GM11168 (cell line): Measurements from ENCODE around the gene ZNF627.
"Not testable (repeated sequence)": the region's sequence is repeated elsewhere in the genome, so short reads cannot be mapped to it uniquely, and the experiment has no call there.

ENCODE experiments used
- in situ Hi-C: fragments of 300-500 bp; cut with MboI; formaldehyde crosslinking; loops from one replicate; pipeline ENCODE4 v1.12.0; 2022; ENCODE audit warnings: low sequenced_read_pairs; ENCODE audit not compliant: unreplicated experiment

ZNF627 gene

DNA sequence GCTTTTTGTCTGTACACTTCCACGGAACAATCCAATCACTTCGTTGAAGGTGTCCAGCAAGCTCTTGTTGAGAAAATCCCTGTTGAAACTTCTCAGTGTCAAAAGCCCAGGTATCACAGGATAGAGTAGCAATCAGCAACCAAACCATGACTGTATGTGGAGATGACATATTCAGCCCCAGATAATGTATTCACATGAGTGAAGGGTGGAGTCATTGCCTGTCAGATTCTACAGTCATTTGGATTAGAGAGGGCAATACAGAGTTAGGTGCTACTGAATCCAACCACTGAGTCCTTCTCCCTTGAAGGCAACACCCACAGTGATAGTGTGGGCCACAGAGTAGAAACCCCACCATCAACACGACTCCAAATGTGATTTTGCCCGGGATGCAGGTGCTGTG is 23.3 kb downstream of the ZNF627 start:
- in situ Hi-C loops, result no loop called here

DNA sequence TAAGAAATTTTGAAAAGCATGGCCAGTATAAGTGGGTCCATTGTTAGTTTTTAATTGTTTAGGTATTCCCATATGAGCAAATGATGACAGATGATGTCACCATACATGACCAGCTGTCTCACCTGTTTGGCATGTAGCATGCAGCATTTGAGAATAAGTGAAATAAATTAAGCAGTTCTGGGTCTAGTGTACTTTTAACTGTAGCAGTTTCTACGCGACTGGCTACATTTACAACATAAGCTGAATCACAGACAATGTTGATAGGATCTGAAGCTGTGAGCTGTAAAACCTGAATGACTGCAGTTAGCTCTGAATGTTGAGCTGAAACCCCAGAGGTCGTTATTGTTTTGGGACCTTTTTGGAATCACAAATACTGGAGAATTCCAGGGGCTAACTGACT is 25.1 kb downstream of the ZNF627 start:
- in situ Hi-C loops, result not testable (repeated sequence)

DNA sequence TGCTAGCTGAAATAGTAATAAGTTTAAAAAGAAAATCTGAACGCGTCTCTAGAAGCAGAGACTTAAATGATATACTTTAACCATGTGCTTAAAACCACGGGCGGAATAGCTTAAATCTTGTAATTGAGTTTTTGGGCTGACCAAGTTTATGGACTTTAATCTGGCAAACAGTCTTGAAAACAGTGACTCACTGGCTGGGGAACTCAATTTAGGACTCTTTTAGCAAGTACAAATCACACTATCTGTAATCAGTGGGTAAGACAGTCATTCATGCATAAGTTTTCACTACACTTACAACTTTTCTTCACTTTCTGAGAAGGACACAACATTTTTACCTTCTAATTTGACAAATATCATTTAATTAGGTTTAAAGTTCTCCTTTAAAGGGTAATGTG is 26.8 kb downstream of the ZNF627 start:
- in situ Hi-C loops, result no loop called here

DNA sequence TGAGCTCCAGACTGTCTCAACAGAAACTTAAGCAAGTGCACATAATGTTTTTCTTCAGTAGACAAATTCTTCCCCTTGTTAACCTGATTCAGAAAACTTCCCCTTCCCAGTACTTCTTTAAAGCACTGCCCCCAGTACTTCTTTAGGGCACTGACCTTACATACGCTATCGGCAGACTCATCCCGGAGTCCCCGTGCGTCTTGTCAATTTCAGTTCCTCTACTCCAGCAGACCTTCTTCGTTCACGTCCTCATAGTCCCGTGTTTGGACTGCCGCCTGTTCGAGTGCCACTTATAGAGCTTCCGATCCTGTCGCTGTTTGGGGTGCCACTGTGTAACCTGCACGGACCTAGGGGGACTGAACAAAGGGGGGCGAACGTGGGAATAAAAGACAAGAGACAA is 29.0 kb downstream of the ZNF627 start:
- in situ Hi-C loops, result no loop called here

- in situ Hi-C loops, result no loop called here
Observed at GRCh38 chr19:11633223-11633622, 35.9 kb downstream of the ZNF627 start.

DNA sequence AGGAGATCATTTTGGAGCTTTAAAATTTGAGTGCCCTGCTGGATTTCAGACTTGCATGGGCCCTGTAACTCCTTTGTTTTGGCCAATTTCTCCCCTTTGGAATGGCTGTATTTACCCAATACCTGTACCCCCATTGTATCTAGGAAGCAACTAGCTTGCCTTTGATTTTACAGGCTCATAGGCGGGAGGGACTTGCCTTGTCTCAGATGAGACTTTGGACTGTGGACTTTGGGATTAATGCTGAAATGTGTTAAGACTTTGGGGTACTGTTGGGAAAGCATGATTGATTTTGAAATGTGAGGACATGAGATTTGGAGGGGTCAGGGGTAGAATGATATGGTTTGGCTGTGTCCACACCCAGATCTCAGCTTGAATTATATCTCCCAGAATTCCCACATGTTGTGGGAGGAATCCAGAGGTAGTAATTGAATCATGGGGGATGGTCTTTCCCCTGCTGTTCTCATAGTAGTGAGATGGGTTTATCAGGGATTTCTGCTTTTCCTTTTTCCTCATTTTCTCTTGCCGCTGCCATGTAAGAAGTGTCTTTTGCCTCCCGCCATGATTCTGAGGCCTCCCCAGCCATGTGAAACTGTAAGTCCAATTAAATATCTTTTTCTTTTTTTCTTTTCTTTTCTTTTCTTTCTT is 36.9 kb downstream of the ZNF627 start:
- in situ Hi-C loops, result not testable (repeated sequence)

- in situ Hi-C loops, result no loop called here
Observed at GRCh38 chr19:11639245-11639601, 41.9 kb downstream of the ZNF627 start.

- in situ Hi-C loops, result no loop called here
Observed at GRCh38 chr19:11639602-11640471, 42.6 kb downstream of the ZNF627 start.

- in situ Hi-C loops, result no loop called here
Observed at GRCh38 chr19:11641244-11641643, 44.0 kb downstream of the ZNF627 start.

GRCh38 chr19:11642902-11643301 is 45.6 kb downstream of the ZNF627 start:
- in situ Hi-C loops, result no loop called here

- in situ Hi-C loops, result no loop called here
Observed at GRCh38 chr19:11649941-11650340, 52.7 kb downstream of the ZNF627 start.

DNA sequence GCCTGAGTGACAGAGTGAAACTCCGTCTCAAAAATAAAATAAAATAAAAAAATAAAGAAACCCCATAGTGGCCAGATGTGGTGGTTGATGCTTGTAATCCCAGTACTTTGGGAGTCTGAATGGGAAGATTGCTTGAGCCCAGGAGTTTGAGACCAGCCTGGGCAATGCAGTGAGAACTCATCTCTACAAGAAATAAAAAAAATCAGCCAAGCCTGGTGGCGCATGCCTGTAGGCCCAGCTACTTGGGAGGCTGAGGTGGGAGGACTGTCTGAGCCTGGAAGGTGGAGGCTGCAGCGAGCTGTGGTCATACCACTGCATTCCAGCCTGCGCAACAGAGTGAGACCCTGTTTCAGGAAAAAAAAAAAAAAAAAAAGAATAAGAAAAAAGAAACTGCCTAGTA is 53.8 kb downstream of the ZNF627 start:
- in situ Hi-C loops, result no loop called here

- in situ Hi-C loops, result no loop called here
Observed at GRCh38 chr19:11652056-11652455, 54.8 kb downstream of the ZNF627 start.

GRCh38 chr19:11652492-11652891 is 55.2 kb downstream of the ZNF627 start:
- in situ Hi-C loops, result no loop called here

DNA sequence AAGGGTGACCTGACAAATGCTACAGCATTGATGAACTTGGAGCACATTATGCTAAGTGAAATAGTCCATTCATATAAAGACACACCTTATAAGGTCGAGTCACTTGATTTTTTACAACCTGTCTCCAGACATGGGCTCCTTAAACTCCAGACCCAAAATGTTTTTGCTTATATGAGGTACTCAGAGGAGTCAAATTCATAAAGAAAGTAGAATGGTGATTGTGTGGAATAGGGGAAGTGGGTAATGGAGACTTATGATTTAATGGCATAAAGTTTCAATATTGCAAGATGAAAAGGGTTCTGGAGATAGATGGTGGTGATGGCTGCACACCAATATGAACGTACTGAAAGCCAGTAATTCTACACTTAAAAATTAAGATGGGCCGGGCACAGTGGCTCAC is 59.3 kb downstream of the ZNF627 start:
- in situ Hi-C loops, result no loop called here

DNA sequence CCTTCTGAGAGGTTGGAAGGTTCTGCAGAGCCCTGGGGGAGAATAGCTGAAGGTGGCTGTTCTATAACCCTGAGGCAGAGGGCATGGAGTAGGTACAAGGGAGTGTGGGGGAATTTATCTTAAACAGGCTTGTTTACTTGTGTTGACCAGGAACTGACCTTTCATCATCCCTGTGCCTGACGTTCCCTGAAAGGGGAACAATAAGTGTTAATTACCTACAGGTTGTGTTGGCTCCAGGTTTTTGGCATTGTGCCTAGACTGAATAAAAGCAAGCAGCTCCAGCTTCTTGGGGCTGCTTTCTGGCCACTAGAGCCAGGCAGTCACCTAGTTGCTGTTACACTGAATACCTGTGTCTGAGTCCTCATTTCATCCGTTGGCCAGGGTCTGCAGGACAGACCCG is 60.0 kb downstream of the ZNF627 start:
- in situ Hi-C loops, result no loop called here

DNA sequence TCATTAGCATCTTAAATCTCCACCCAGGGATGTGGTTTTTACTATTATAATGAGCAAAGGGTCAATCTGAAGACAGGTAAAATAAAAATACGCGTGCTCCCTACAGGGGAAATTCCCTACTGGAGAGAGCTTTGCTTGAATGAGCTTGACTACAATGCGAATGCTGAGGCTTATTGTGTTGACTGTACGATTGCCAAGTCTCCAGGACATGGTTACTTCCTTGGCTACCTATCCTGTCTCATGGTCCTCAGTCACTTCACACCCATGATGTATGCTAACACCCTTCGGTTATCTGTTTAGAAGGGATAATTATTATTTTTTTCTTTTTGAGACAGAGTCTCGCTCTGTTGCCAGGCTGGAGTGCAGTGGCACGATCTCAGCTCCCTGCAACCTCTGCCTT is 61.7 kb downstream of the ZNF627 start:
- in situ Hi-C loops, result no loop called here

DNA sequence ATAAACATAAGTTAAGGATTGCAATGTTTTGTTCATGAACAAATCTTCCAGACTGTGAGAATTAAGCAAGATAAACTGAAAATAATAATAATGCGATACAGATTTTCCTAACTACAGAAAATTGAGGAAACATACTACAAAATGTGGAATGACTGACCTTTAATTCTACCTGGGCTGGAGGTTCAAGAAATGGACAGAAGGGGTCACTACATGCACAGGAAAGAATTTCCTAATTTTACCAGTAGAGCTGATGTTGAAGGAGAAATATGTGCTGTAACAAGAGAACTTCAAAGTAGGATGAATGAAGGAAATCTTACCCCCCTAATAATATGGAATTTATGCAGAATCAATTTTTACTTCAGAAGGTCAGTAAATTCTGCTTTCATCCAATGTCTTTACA is 62.3 kb downstream of the ZNF627 start:
- in situ Hi-C loops, result no loop called here

DNA sequence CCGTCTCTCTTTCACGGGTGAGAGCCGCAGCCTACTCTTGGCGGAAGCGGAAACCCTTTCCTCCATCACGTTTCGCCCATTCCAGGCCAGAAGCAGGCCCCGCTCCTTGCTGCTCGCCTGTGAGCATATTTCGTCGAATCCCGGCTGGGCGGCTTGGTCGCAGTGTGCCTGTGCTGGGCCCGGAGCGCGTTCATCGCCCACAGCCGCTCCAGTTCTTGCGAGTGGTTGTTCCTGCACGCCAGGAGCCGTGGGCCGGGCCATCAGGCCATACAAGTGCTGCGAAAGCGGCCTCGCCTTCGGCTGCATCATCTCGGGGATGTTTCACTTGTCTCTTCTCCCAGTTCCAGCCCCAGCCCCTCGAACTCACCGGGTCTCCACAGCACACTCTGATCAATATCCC is 65.0 kb downstream of the ZNF627 start:
- in situ Hi-C loops, result no loop called here

GRCh38 chr19:11663181-11663591 is 65.9 kb downstream of the ZNF627 start:
- in situ Hi-C loops, result no loop called here
